Testis (tissue), 2 donors: ENCODE measurements around the gene PROSER2.

Experiments
- CTCF ChIP-seq, 3 experiments: fragments of 450-650 bp in 2 of 3; fragments of 200-600 bp in 1 of 3; sonication (generic) in 1 of 3; IDR thresholded peaks; one replicate each; pipeline ENCODE4 v1.5.1; 2016 to 2019; ENCODE audit warnings: antibody characterized with exemption in 3 of 3, mild to moderate bottlenecking in 2 of 3, moderate library complexity in 1 of 3
- POLR2A ChIP-seq: fragments of 450-650 bp; IDR thresholded peaks from one replicate; pipeline ENCODE4 v1.6.1; 2017; ENCODE audit warnings: antibody characterized with exemption, mild to moderate bottlenecking, moderate library complexity

- TF ChIP-seq CTCF (IDR thresholded peaks at IDR 0.05) = no peak
- no peak for TF ChIP-seq POLR2A
Observed at GRCh38 chr10:11902646-11903045, 79.5 kb downstream of the PROSER2 start.
